Hepatocyte (in vitro differentiated cells): Measurements from ENCODE around the gene UNC93B1.

Experiments
- CTCF ChIP-seq: fragments of 200-600 bp; sonication (generic); IDR thresholded peaks from 2 replicates; pipeline ENCODE4 v1.5.1; 2016; ENCODE audit warnings: antibody characterized with exemption, mild to moderate bottlenecking; ENCODE audit not compliant: poor library complexity
- EZH2 ChIP-seq: fragments of 200-600 bp; sonication (generic); IDR thresholded peaks from 2 replicates; pipeline ENCODE4 v1.6.1; 2016; ENCODE audit warnings: antibody characterized with exemption, mild to moderate bottlenecking, borderline replicate concordance
- EZH2phosphoT487 ChIP-seq: fragments of 200-600 bp; sonication (generic); IDR thresholded peaks from one replicate; pipeline ENCODE4 v1.6.1; 2018; ENCODE audit warnings: antibody characterized with exemption, mild to moderate bottlenecking, low read depth, moderate library complexity; ENCODE audit not compliant: unreplicated experiment, severe bottlenecking

- no peak for TF ChIP-seq EZH2
- TF ChIP-seq CTCF = no peak
- no peak for TF ChIP-seq EZH2phosphoT487
These were observed 14.9 kb upstream of the UNC93B1 start for GRCh38 chr11:68018730-68019190.
